Testis (tissue), 3 donors: ENCODE measurements around the gene CALML4. TPM values are rescaled to one million over a fixed set of nuclear protein-coding genes. Genes with fewer than 3 reads are reported as not detected.

ENCODE experiments used
- DNase-seq: peaks from one replicate; pipeline ENCODE4 v3.0.0-alpha.2; 2019
- H3K27ac ChIP-seq, 2 donors: fragments of 200-600 bp; sonication (generic); one replicate each; pipeline ENCODE4 v1.5.1; 2019
- H3K27me3 ChIP-seq: fragments of 200-600 bp; sonication (generic); one replicate; pipeline ENCODE4 v1.5.1; 2019
- H3K36me3 ChIP-seq: fragments of 200-600 bp; sonication (generic); one replicate; pipeline ENCODE4 v1.5.1; 2017; ENCODE audit warnings: low read depth; ENCODE audit errors: missing control alignments
- H3K4me1 ChIP-seq: fragments of 200-600 bp; sonication (generic); one replicate; pipeline ENCODE4 v1.5.1; 2019
- H3K4me3 ChIP-seq, 2 donors: fragments of 200-600 bp; sonication (generic); one replicate each; pipeline ENCODE4 v1.5.1; 2017 to 2019
- H3K9me3 ChIP-seq: fragments of 200-600 bp; sonication (generic); one replicate; pipeline ENCODE4 v1.5.1; 2017
- CTCF ChIP-seq, 3 experiments: fragments of 450-650 bp in 2 of 3; fragments of 200-600 bp in 1 of 3; sonication (generic) in 1 of 3; IDR thresholded peaks; one replicate each; pipeline ENCODE4 v1.5.1; 2016 to 2019; ENCODE audit warnings: antibody characterized with exemption in 3 of 3, mild to moderate bottlenecking in 2 of 3, moderate library complexity in 1 of 3
- POLR2A ChIP-seq: fragments of 450-650 bp; IDR thresholded peaks from one replicate; pipeline ENCODE4 v1.6.1; 2017; ENCODE audit warnings: antibody characterized with exemption, mild to moderate bottlenecking, moderate library complexity
- WGBS, 2 donors: methylation state at CpG; one replicate each; pipeline ENCODE4 v1.1.5; 2018; 5-methylcytosine and 5-hydroxymethylcytosine counted together
- intact Hi-C: fragments of 100-400 bp; cut with DNase I; formaldehyde crosslinking; loops from one replicate; pipeline ENCODE4 v1.15.1; 2023; ENCODE audit warnings: low total_unique reads
- polyA plus RNA-seq: library from polyadenylated mRNA; stranded (reverse); fragments of 350-450 nt; fragmentation: Illumina TruSeq; extraction: RNeasy Lipid Tissue Mini Kit (QIAGEN cat#74804); gene quantifications from one replicate; pipeline ENCODE4 v1.2.3, GENCODE V29; 2014; ENCODE audit warnings: low read depth, low replicate concordance; ENCODE audit not compliant: insufficient read depth
- total RNA-seq, 2 donors: library from RNA; depleted of rRNA; stranded (reverse); fragments of >200 nt; gene quantifications; one replicate each; pipeline ENCODE4 v1.2.3, GENCODE V29; 2016

The CALML4 gene
- total and polyA plus RNA-seq, 3 donors from 2014 or later, result 6.8 to 10.5 (median 10.4) TPM

- no peak for DNase-seq
- whole genome bisulfite sequencing, 2 donors, result 86% methylated on average over 6 to 12 of the region's 12 CpGs
- intact Hi-C loops, result no loop called here
- Histone ChIP-seq H3K36me3 (no peaks in the 10 kb centered on the region), H3K4me1 (peaks cover 11% of the 10 kb centered on the region), H3K27ac (no peak overlapping the region), H3K9me3 (no peaks in the 10 kb centered on the region), H3K27me3 (no peaks in the 10 kb centered on the region), H3K4me3 (no peak overlapping the region)
- no peak for TF ChIP-seq POLR2A
- TF ChIP-seq CTCF (IDR thresholded peaks at IDR 0.05), result no peak
Measured at GRCh38 chr15:68207176-68207935, 2.2 kb upstream of the CALML4 start.

- Histone ChIP-seq H3K9me3 (no peaks in the 10 kb centered on the region), H3K36me3 (no peaks in the 10 kb centered on the region), H3K27ac (no peak overlapping the region), H3K27me3 (no peaks in the 10 kb centered on the region), H3K4me3 (no peak overlapping the region), H3K4me1 (peaks cover 13% of the 10 kb centered on the region)
- WGBS, 2 donors, result 67 to 89% methylated on average over 3 to 12 of the region's 12 CpGs
- no peak for TF ChIP-seq CTCF (IDR thresholded peaks at IDR 0.05)
- TF ChIP-seq POLR2A, result no peak
- intact Hi-C loops, result no loop called here
- DNase-seq, result no peak
Measured at GRCh38 chr15:68206711-68207151, 1.6 kb upstream of the CALML4 start.

GRCh38 chr15:68205954-68206539, 915 bp upstream of the CALML4 start:
- Histone ChIP-seq H3K27me3 (no peaks in the 10 kb centered on the region), H3K4me3 (no peak overlapping the region), H3K9me3 (no peaks in the 10 kb centered on the region), H3K4me1 (peaks cover 20% of the 10 kb centered on the region), H3K27ac (peak overlapping the region; percentile 24 to 50), H3K36me3 (no peaks in the 10 kb centered on the region)
- intact Hi-C loops, result no loop called here
- DNase-seq, result peak; percentile 37
- 72 to 76% methylated on average over 12 to 14 of the region's 14 CpGs for WGBS, 2 donors
- no peak for TF ChIP-seq POLR2A

- Histone ChIP-seq H3K4me3 (no peak overlapping the region), H3K9me3 (no peaks in the 10 kb centered on the region), H3K36me3 (no peaks in the 10 kb centered on the region), H3K4me1 (peaks cover 20% of the 10 kb centered on the region), H3K27me3 (no peaks in the 10 kb centered on the region), H3K27ac (peak overlapping the region; percentile 24 to 50)
- intact Hi-C loops, result no loop called here
- 66 to 73% methylated on average over 6 to 13 of the region's 13 CpGs for WGBS, 2 donors
- no peak for DNase-seq
- no peak for TF ChIP-seq POLR2A
- no peak for TF ChIP-seq CTCF (IDR thresholded peaks at IDR 0.05)
Measured at GRCh38 chr15:68205558-68205944, 419 bp upstream of the CALML4 start.

GRCh38 chr15:68204361-68204760, 771 bp downstream of the CALML4 start:
- intact Hi-C loops, result no loop called here
- 91 to 92% methylated on average over 6 to 7 of the region's 7 CpGs for WGBS, 2 donors
- Histone ChIP-seq H3K9me3 (no peaks in the 10 kb centered on the region), H3K27ac (no peak overlapping the region), H3K4me1 (peaks cover 27% of the 10 kb centered on the region), H3K4me3 (no peak overlapping the region), H3K27me3 (no peaks in the 10 kb centered on the region), H3K36me3 (no peaks in the 10 kb centered on the region)
- TF ChIP-seq CTCF (IDR thresholded peaks at IDR 0.05) (no peak), POLR2A (no peak)
- DNase-seq, result no peak
